Endothelial cell (in vitro differentiated cells): Measurements from ENCODE around the gene PIM3. TPM values are rescaled to one million over a fixed set of nuclear protein-coding genes. Genes with fewer than 3 reads are reported as not detected.

Experiments
- DNase-seq: peaks from one replicate; pipeline ENCODE4 v3.0.0; 2021; ENCODE audit warnings: low spot score
- H3K27ac Mint-ChIP-seq: one replicate; pipeline ENCODE4 v1.8.0; 2021; ENCODE audit warnings: mixed read lengths, inconsistent platforms; ENCODE audit not compliant: unreplicated experiment
- H3K27me3 Mint-ChIP-seq: one replicate; pipeline ENCODE4 v1.8.0; 2021; ENCODE audit warnings: mild to moderate bottlenecking, moderate library complexity, mixed read lengths, inconsistent platforms; ENCODE audit not compliant: unreplicated experiment
- H3K36me3 Mint-ChIP-seq: one replicate; pipeline ENCODE4 v1.8.0; 2021; ENCODE audit warnings: mild to moderate bottlenecking, low read depth, mixed read lengths, inconsistent platforms; ENCODE audit not compliant: unreplicated experiment
- H3K4me1 Mint-ChIP-seq: one replicate; pipeline ENCODE4 v1.8.0; 2021; ENCODE audit warnings: mild to moderate bottlenecking, mixed read lengths, inconsistent platforms; ENCODE audit not compliant: unreplicated experiment
- H3K4me3 Mint-ChIP-seq: one replicate; pipeline ENCODE4 v1.8.0; 2021; ENCODE audit warnings: mild to moderate bottlenecking, mixed read lengths, inconsistent platforms; ENCODE audit not compliant: unreplicated experiment
- H3K9me3 Mint-ChIP-seq: one replicate; pipeline ENCODE4 v1.8.0; 2021; ENCODE audit warnings: mixed read lengths, inconsistent platforms; ENCODE audit not compliant: unreplicated experiment
- CTCF ChIP-seq: fragments of 200-600 bp; sonication (generic); IDR thresholded peaks from one replicate; pipeline ENCODE4 v1.5.0; 2021; ENCODE audit warnings: antibody characterized with exemption; ENCODE audit not compliant: unreplicated experiment
- total RNA-seq: library from RNA; stranded (reverse); fragmentation: NEBNext Ultra II Directional; extraction: Animal tissue kit (Norgen Biotek cat#: 25700); gene quantifications from one replicate; pipeline ENCODE4 v1.2.1, GENCODE V29; 2021; ENCODE audit not compliant: unreplicated experiment

The PIM3 gene
- total RNA-seq, 1 donor from 2014 or later, result 112 TPM

- peaks cover 6% of the 10 kb centered on the region for H3K27me3 Mint-ChIP-seq
- H3K4me3 Mint-ChIP-seq, result no peak overlapping the region
- no peak for TF ChIP-seq CTCF
- no peak for DNase-seq
- H3K9me3 Mint-ChIP-seq, result peaks cover under 1% of the 10 kb centered on the region
- peaks cover 2% of the 10 kb centered on the region for H3K4me1 Mint-ChIP-seq
- peaks cover 3% of the 10 kb centered on the region for H3K36me3 Mint-ChIP-seq
- no peak overlapping the region for H3K27ac Mint-ChIP-seq
Observed at GRCh38 chr22:49993649-49994360, 33.2 kb downstream of the PIM3 start.

- H3K9me3 Mint-ChIP-seq, result no peaks in the 10 kb centered on the region
- no peak overlapping the region for H3K27ac Mint-ChIP-seq
- H3K4me1 Mint-ChIP-seq, result peaks cover 2% of the 10 kb centered on the region
- DNase-seq, result no peak
- no peak overlapping the region for H3K4me3 Mint-ChIP-seq
- TF ChIP-seq CTCF, result no peak
- H3K27me3 Mint-ChIP-seq, result peaks cover 6% of the 10 kb centered on the region
- H3K36me3 Mint-ChIP-seq, result peaks cover 3% of the 10 kb centered on the region
Observed at GRCh38 chr22:49994361-49995040, 33.9 kb downstream of the PIM3 start.

GRCh38 chr22:49995041-49995360 is 34.4 kb downstream of the PIM3 start:
- peaks cover 6% of the 10 kb centered on the region for H3K27me3 Mint-ChIP-seq
- no peak for DNase-seq
- peaks cover 3% of the 10 kb centered on the region for H3K36me3 Mint-ChIP-seq
- H3K4me3 Mint-ChIP-seq, result no peak overlapping the region
- peaks cover 2% of the 10 kb centered on the region for H3K4me1 Mint-ChIP-seq
- TF ChIP-seq CTCF, result no peak
- H3K27ac Mint-ChIP-seq, result no peak overlapping the region
- no peaks in the 10 kb centered on the region for H3K9me3 Mint-ChIP-seq

GRCh38 chr22:49995361-49996118 is 35.0 kb downstream of the PIM3 start:
- peaks cover 2% of the 10 kb centered on the region for H3K4me1 Mint-ChIP-seq
- no peak for TF ChIP-seq CTCF
- no peaks in the 10 kb centered on the region for H3K9me3 Mint-ChIP-seq
- DNase-seq, result no peak
- peaks cover 4% of the 10 kb centered on the region for H3K27me3 Mint-ChIP-seq
- H3K4me3 Mint-ChIP-seq, result no peak overlapping the region
- H3K36me3 Mint-ChIP-seq, result peaks cover 3% of the 10 kb centered on the region
- H3K27ac Mint-ChIP-seq, result no peak overlapping the region
